Esophagus muscularis mucosa (tissue), 4 donors: ENCODE results near the gene FLNA. TPM values are rescaled to one million over a fixed set of nuclear protein-coding genes. Genes with fewer than 3 reads are reported as not detected.

Experiments
- DNase-seq: peaks from one replicate; pipeline ENCODE4 v3.0.0-alpha.2; 2017; ENCODE audit errors: extremely low spot score
- H3K27ac ChIP-seq, 4 donors: fragments of 200-600 bp; sonication (generic); replicated peaks in 1 of 4; 1 replicate in 3 of 4; 2 replicates in 1 of 4; pipeline ENCODE4 v1.5.1; 2016 to 2019; ENCODE audit warnings: mild to moderate bottlenecking in 1 of 4
- H3K27me3 ChIP-seq, 4 donors: fragments of 200-600 bp; sonication (generic); one replicate each; pipeline versions ENCODE4 v1.5.1 to v1.6.0; 2016 to 2019
- H3K36me3 ChIP-seq, 4 donors: fragments of 200-600 bp; sonication (generic); one replicate each; pipeline ENCODE4 v1.5.1; 2016 to 2019
- H3K4me1 ChIP-seq, 4 donors: fragments of 200-600 bp; sonication (generic); one replicate each; pipeline ENCODE4 v1.5.1; 2016 to 2019
- H3K4me3 ChIP-seq, 4 donors: fragments of 200-600 bp; sonication (generic); 1 replicate in 2 of 4; 2 replicates in 2 of 4; pipeline ENCODE4 v1.5.1; 2016 to 2019; ENCODE audit warnings: mild to moderate bottlenecking in 4 of 4, moderate library complexity in 1 of 4
- H3K9me3 ChIP-seq, 4 donors: fragments of 200-600 bp; sonication (generic); 1 replicate in 3 of 4; 2 replicates in 1 of 4; pipeline ENCODE4 v1.5.1; 2016 to 2019
- EP300 ChIP-seq: sonication (generic); formaldehyde crosslinking; IDR thresholded peaks from one replicate; pipeline ENCODE4 v1.6.1; 2017; ENCODE audit warnings: antibody characterized with exemption
- POLR2A ChIP-seq: fragments of 450-650 bp; IDR thresholded peaks from one replicate; pipeline ENCODE4 v1.6.1; 2017; ENCODE audit warnings: antibody characterized with exemption, moderate library complexity, mild to moderate bottlenecking, low read depth
- POLR2AphosphoS5 ChIP-seq, 2 donors: sonication (generic); formaldehyde crosslinking; IDR thresholded peaks; one replicate each; pipeline ENCODE4 v1.6.1; 2017; ENCODE audit warnings: antibody characterized with exemption in 2 of 2
- WGBS: methylation state at CpG from one replicate; pipeline ENCODE4 v1.1.5; 2018; 5-methylcytosine and 5-hydroxymethylcytosine counted together
- intact Hi-C: fragments of 100-400 bp; cut with DNase I; formaldehyde crosslinking; loops from one replicate; pipeline ENCODE4 v1.15.1; 2023
- total RNA-seq, 4 donors: library from RNA; depleted of rRNA; stranded (reverse); fragments of >200 nt; gene quantifications; one replicate each; pipeline versions ENCODE4 v1.1.0 to v1.2.1, GENCODE V29; 2016
- TF ChIP-seq, protein P1 (sequence below), 3 experiments: fragments of 200-600 bp in 2 of 3; fragments of 450-650 bp in 1 of 3; sonication (generic) in 2 of 3; IDR thresholded peaks; one replicate each; pipeline ENCODE4 v1.5.1; 2017 to 2019; ENCODE audit warnings: antibody characterized with exemption in 3 of 3, mild to moderate bottlenecking in 2 of 3, moderate library complexity in 1 of 3

FLNA gene
- total RNA-seq, 4 donors from 2014 or later: 8,941 to 16,544 (median 12,362) TPM

DNA sequence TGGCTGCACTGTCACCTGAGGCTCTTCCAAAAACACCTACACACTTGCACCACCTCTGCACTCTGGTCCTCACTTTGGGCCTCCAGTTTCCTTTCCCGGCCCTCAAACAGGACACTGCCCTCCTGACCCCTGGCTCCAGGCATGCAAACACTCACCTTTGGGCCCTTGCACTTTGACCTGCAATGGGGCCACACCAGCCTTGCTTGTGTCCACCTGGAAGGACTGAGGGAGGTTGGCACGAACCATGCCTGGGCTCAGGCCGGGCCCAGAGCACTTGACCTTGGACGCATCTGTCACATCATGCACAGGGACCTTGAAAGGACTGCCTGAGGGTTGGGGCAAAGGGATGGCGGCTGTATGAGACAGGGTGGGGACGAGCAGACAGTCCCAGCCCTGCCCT, 15.6 kb downstream of the FLNA start:
- 65% methylated on average over 6 of the region's 6 CpGs for WGBS
- Histone ChIP-seq H3K9me3 (no peaks in the 10 kb centered on the region), H3K36me3 (peaks cover 60 to 98% (median 97%) of the 10 kb centered on the region in 4 donors), H3K27ac (peak overlapping the region; percentile 71 to 97 (median 96)), H3K4me1 (peaks cover 3 to 75% (median 51%) of the 10 kb centered on the region in 4 donors), H3K27me3 (no peaks in the 10 kb centered on the region), H3K4me3 (no peak overlapping the region)
- intact Hi-C loops: no loop called here
- DNase-seq: no peak
- TF ChIP-seq, protein P1, sequence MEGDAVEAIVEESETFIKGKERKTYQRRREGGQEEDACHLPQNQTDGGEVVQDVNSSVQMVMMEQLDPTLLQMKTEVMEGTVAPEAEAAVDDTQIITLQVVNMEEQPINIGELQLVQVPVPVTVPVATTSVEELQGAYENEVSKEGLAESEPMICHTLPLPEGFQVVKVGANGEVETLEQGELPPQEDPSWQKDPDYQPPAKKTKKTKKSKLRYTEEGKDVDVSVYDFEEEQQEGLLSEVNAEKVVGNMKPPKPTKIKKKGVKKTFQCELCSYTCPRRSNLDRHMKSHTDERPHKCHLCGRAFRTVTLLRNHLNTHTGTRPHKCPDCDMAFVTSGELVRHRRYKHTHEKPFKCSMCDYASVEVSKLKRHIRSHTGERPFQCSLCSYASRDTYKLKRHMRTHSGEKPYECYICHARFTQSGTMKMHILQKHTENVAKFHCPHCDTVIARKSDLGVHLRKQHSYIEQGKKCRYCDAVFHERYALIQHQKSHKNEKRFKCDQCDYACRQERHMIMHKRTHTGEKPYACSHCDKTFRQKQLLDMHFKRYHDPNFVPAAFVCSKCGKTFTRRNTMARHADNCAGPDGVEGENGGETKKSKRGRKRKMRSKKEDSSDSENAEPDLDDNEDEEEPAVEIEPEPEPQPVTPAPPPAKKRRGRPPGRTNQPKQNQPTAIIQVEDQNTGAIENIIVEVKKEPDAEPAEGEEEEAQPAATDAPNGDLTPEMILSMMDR (IDR thresholded peaks at IDR 0.05): no peak
- no peak for TF ChIP-seq EP300
- peak; percentile 5 to 78 for TF ChIP-seq POLR2AphosphoS5 (IDR thresholded peaks at IDR 0.05)
- no peak for TF ChIP-seq POLR2A

GRCh38 chrX:154358011-154358410, 16.4 kb downstream of the FLNA start:
- Histone ChIP-seq H3K4me1 (peaks cover 3 to 68% (median 52%) of the 10 kb centered on the region in 4 donors), H3K27me3 (no peaks in the 10 kb centered on the region), H3K36me3 (peaks cover 65 to 98% (median 98%) of the 10 kb centered on the region in 4 donors), H3K9me3 (no peaks in the 10 kb centered on the region), H3K27ac (peak overlapping the region; percentile 71 to 97 (median 96)), H3K4me3 (no peak overlapping the region)
- WGBS: 75% methylated on average over 7 of the region's 11 CpGs
- TF ChIP-seq EP300 (no peak), POLR2AphosphoS5 (IDR thresholded peaks at IDR 0.05) (peak in 1 of 2 donors; percentile 23)
- DNase-seq: no peak
- intact Hi-C loops: no loop called here

GRCh38 chrX:154357205-154357604, 17.2 kb downstream of the FLNA start:
- Histone ChIP-seq H3K4me1 (peaks cover 3 to 60% (median 54%) of the 10 kb centered on the region in 4 donors), H3K27ac (peak overlapping the region; percentile 71 to 97 (median 96)), H3K4me3 (no peak overlapping the region), H3K27me3 (no peaks in the 10 kb centered on the region), H3K36me3 (peaks cover 65 to 98% (median 98%) of the 10 kb centered on the region in 4 donors), H3K9me3 (no peaks in the 10 kb centered on the region)
- TF ChIP-seq POLR2A (no peak), EP300 (no peak), POLR2AphosphoS5 (IDR thresholded peaks at IDR 0.05) (peak in 1 of 2 donors; percentile 79)
- TF ChIP-seq, protein P1 (IDR thresholded peaks at IDR 0.05): no peak
- no peak for DNase-seq
- 70% methylated on average over 13 of the region's 27 CpGs for WGBS
- intact Hi-C loops: no loop called here

GRCh38 chrX:154356596-154356995, 17.8 kb downstream of the FLNA start:
- Histone ChIP-seq H3K27ac (peak overlapping the region; percentile 71 to 97 (median 96)), H3K4me3 (no peak overlapping the region), H3K36me3 (peaks cover 66 to 98% (median 98%) of the 10 kb centered on the region in 4 donors), H3K27me3 (no peaks in the 10 kb centered on the region), H3K4me1 (peaks cover 3 to 61% (median 51%) of the 10 kb centered on the region in 4 donors), H3K9me3 (no peaks in the 10 kb centered on the region)
- DNase-seq: no peak
- WGBS: 80% methylated on average over 1 of the region's 13 CpGs
- no peak for TF ChIP-seq EP300
- TF ChIP-seq, protein P1 (IDR thresholded peaks at IDR 0.05): no peak
- no peak for TF ChIP-seq POLR2A
- no peak for TF ChIP-seq POLR2AphosphoS5 (IDR thresholded peaks at IDR 0.05)
- intact Hi-C loops: no loop called here

DNA sequence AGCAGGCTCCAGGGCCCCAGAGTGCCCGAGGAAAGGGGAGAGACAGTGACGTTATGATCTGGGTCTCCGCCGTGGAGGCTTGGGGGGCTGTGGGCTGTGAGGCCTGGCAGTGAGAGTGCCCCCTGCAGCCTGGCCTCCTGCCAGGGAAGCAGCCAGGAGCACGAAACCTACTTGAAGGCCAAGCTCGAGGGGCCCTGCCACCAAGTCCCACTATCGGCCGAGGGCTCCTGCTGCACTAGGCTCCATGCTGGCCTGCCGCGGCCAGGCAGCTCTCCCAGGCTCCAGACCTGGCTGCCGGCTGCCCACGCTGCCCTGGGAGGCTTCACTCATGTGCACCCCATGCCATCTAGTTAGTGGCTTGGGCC, 18.7 kb downstream of the FLNA start:
- intact Hi-C loops: no loop called here
- DNase-seq: no peak
- Histone ChIP-seq H3K36me3 (peaks cover 71 to 100% (median 99%) of the 10 kb centered on the region in 4 donors), H3K4me3 (no peak overlapping the region), H3K27me3 (no peaks in the 10 kb centered on the region), H3K9me3 (no peaks in the 10 kb centered on the region), H3K4me1 (peaks cover 3 to 61% (median 47%) of the 10 kb centered on the region in 4 donors), H3K27ac (peak overlapping the region; percentile 71 to 97 (median 96))
- WGBS: 83% methylated on average over 11 of the region's 12 CpGs
- TF ChIP-seq, protein P1 (IDR thresholded peaks at IDR 0.05): no peak
- TF ChIP-seq POLR2AphosphoS5 (IDR thresholded peaks at IDR 0.05): no peak
- TF ChIP-seq EP300: no peak
- TF ChIP-seq POLR2A: no peak
